Measurements from ENCODE around the gene ATAD3C. TPM values are rescaled to one million over a fixed set of nuclear protein-coding genes. Genes with fewer than 3 reads are reported as not detected.

Gene ATAD3C
- polyA plus RNA-seq, 1 of the 3 experiments (the other 2 are of a cell fraction), result 0.38 TPM

DNA sequence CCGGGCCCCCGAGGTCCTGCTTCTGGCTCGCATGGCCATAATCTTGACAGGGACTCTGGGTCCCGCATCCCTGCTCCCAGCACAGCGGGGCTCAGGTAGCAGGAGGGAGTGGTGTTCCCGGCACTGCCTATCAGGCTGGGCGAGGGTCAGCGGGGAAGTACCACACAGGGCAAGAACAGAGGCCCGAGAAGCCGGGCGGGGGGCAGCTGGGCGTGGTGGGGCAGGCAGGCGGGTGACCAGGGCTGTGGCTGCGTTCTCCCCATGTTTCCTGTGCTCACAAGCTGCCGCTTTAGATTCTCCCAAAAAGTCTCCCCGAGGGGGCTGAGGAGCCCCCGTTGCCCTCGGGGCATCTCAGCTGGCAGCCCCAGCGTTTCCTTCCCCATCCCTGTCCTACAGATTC is 40.4 kb downstream of the ATAD3C start (continued):
- TF ChIP-seq, protein P1, sequence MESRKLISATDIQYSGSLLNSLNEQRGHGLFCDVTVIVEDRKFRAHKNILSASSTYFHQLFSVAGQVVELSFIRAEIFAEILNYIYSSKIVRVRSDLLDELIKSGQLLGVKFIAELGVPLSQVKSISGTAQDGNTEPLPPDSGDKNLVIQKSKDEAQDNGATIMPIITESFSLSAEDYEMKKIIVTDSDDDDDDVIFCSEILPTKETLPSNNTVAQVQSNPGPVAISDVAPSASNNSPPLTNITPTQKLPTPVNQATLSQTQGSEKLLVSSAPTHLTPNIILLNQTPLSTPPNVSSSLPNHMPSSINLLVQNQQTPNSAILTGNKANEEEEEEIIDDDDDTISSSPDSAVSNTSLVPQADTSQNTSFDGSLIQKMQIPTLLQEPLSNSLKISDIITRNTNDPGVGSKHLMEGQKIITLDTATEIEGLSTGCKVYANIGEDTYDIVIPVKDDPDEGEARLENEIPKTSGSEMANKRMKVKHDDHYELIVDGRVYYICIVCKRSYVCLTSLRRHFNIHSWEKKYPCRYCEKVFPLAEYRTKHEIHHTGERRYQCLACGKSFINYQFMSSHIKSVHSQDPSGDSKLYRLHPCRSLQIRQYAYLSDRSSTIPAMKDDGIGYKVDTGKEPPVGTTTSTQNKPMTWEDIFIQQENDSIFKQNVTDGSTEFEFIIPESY (IDR thresholded peaks at IDR 0.05; ENCODE audit: borderline replicate concordance, low read depth), result no peak
- TF ChIP-seq RAD21 (IDR thresholded peaks at IDR 0.05; ENCODE audit: low read length) (no peak), SIN3A (IDR thresholded peaks at IDR 0.05; ENCODE audit: borderline replicate concordance, low read depth, low read length) (no peak)

DNA sequence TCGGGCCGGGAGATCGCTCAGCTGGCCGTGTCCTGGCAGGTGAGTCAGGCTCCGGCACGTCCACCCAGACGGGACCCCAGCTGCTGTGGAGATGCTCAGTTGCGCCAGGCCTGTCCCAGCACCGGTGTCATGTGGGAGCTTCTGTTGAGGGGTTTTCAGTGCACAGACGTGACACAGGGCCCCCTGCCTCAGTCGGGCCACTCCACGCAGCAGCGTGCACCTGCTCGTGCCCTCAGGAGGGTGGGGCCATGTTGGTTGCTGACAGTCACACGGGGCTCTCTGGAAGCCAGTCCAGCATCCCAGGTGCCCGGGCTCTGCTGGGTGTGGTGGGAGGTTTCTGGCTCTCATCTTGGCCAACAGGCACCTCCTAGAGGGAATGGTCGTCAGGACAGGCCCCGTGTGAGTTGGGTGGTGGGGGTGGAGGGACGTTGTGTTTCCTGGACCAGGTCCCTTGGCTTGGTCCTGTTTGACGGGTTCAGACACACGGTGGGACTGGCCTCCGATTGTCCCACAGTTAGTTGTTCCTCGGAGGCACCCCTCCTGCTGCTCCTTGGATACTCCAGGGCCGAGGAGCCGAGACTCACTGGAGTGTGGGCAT is 41.2 kb downstream of the ATAD3C start:
- Histone ChIP-seq H3F3A (replicated peaks; ENCODE audit: insufficient read depth) (no peaks in the 10 kb centered on the region), H2AFZ (ENCODE audit: low read depth) (no peak overlapping the region), H3K4me1 (ENCODE audit: control insufficient read depth in 1 of 2, insufficient read depth in 2 of 2, low read depth in 1 of 2, low read length in 1 of 2) (no peaks in the 10 kb centered on the region), H3K36me3 (replicated peaks in 1 of 2; ENCODE audit: control insufficient read depth in 1 of 2, insufficient read depth in 2 of 2, low read length in 1 of 2) (peaks cover 26 to 31% of the 10 kb centered on the region in 2 experiments), H3K27ac (ENCODE audit: low read depth in 2 of 2, low read length in 1 of 2) (no peak overlapping the region), H3K79me2 (ENCODE audit: insufficient read depth) (no peaks in the 10 kb centered on the region), H4K20me1 (ENCODE audit: insufficient read depth) (no peaks in the 10 kb centered on the region), H3K9me2 (no peaks in the 10 kb centered on the region), H3K9ac (no peak overlapping the region), H3K9me3 (no peaks in the 10 kb centered on the region), H3K4me2 (no peak overlapping the region), H3K27me3 (ENCODE audit: insufficient read depth) (no peaks in the 10 kb centered on the region), H3K4me3 (ENCODE audit: low read depth in 2 of 2, low read length in 1 of 2) (no peak overlapping the region)
- no peak for TF ChIP-seq TEAD4 (IDR thresholded peaks at IDR 0.05; ENCODE audit: borderline replicate concordance, insufficient read depth)
- TF ChIP-seq JUND (IDR thresholded peaks at IDR 0.05), result no peak
- no peak for TF ChIP-seq SMC3 (IDR thresholded peaks at IDR 0.05; ENCODE audit: low read depth, low read length)
- TF ChIP-seq, protein P2, sequence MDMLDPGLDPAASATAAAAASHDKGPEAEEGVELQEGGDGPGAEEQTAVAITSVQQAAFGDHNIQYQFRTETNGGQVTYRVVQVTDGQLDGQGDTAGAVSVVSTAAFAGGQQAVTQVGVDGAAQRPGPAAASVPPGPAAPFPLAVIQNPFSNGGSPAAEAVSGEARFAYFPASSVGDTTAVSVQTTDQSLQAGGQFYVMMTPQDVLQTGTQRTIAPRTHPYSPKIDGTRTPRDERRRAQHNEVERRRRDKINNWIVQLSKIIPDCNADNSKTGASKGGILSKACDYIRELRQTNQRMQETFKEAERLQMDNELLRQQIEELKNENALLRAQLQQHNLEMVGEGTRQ (IDR thresholded peaks at IDR 0.05; ENCODE audit: borderline replicate concordance, low read depth, low read length), result no peak
- TF ChIP-seq MEF2A (IDR thresholded peaks at IDR 0.05; ENCODE audit: borderline replicate concordance, low read depth), result no peak
- TF ChIP-seq NFIC (IDR thresholded peaks at IDR 0.05; ENCODE audit: borderline replicate concordance), result no peak
- no peak for TF ChIP-seq MXI1 (IDR thresholded peaks at IDR 0.05; ENCODE audit: low read depth, low read length)
- TF ChIP-seq RCOR1 (IDR thresholded peaks at IDR 0.05; ENCODE audit: low read length), result no peak
- no peak for TF ChIP-seq EZH2phosphoT487 (IDR thresholded peaks at IDR 0.05; ENCODE audit: borderline replicate concordance, low read depth)
- no peak for TF ChIP-seq FOXJ3 (CRISPR knock-in tag; IDR thresholded peaks at IDR 0.05)
- TF ChIP-seq, protein P1 (IDR thresholded peaks at IDR 0.05; ENCODE audit: borderline replicate concordance, low read depth), result no peak
- TF ChIP-seq GABPA (IDR thresholded peaks at IDR 0.05; ENCODE audit: low read depth), result no peak
- TF ChIP-seq CHD2 (IDR thresholded peaks at IDR 0.05; ENCODE audit: low read length, partially characterized antibody), result no peak
- TF ChIP-seq, protein P3, sequence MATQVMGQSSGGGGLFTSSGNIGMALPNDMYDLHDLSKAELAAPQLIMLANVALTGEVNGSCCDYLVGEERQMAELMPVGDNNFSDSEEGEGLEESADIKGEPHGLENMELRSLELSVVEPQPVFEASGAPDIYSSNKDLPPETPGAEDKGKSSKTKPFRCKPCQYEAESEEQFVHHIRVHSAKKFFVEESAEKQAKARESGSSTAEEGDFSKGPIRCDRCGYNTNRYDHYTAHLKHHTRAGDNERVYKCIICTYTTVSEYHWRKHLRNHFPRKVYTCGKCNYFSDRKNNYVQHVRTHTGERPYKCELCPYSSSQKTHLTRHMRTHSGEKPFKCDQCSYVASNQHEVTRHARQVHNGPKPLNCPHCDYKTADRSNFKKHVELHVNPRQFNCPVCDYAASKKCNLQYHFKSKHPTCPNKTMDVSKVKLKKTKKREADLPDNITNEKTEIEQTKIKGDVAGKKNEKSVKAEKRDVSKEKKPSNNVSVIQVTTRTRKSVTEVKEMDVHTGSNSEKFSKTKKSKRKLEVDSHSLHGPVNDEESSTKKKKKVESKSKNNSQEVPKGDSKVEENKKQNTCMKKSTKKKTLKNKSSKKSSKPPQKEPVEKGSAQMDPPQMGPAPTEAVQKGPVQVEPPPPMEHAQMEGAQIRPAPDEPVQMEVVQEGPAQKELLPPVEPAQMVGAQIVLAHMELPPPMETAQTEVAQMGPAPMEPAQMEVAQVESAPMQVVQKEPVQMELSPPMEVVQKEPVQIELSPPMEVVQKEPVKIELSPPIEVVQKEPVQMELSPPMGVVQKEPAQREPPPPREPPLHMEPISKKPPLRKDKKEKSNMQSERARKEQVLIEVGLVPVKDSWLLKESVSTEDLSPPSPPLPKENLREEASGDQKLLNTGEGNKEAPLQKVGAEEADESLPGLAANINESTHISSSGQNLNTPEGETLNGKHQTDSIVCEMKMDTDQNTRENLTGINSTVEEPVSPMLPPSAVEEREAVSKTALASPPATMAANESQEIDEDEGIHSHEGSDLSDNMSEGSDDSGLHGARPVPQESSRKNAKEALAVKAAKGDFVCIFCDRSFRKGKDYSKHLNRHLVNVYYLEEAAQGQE (IDR thresholded peaks at IDR 0.05; ENCODE audit: low read depth, low read length), result no peak
- TF ChIP-seq NRF1 (IDR thresholded peaks at IDR 0.05; ENCODE audit: low read depth, low read length), result no peak
- TF ChIP-seq FOSL2 (IDR thresholded peaks at IDR 0.05; ENCODE audit: borderline replicate concordance, low read depth), result no peak
- TF ChIP-seq GATA2 (CRISPR knock-in tag; IDR thresholded peaks at IDR 0.05), result no peak
- no peak for TF ChIP-seq RFX5 (IDR thresholded peaks at IDR 0.05; ENCODE audit: low read length)
- 70% methylated on average over 2 of the region's 25 CpGs for WGBS (ENCODE audit: low lambda C conversion rate)
- DNase-seq, result no peak
- ChIA-PET CTCF (interaction anchor here (1.4 to 2.2 kb wide), 2 partner anchors 14 to 15 kb away, joined by 5 to 6 read pairs; no protein-coding TSS in a partner anchor), POLR2A (no interaction called here)

Data from SK-N-SH (cell line).